Bone marrow (tissue), 2 donors: Measurements from ENCODE around the gene C1QTNF12.
A peak's percentile ranks its signal among the peaks of the same experiment; 100 is the strongest.

Experiments
- DNase-seq, 2 donors: peaks; one replicate each; lab custom pipeline; 2025; lab: John Stamatoyannopoulos, UW

C1QTNF12 gene

GRCh38 chr1:1213345-1214265 lies 32.9 kb downstream of the C1QTNF12 start, which contains the start of gene TNFRSF4:
TNFRSF4 (minus strand) TSS chr1:1214153; CDS start chr1:1214127, 26 bp downstream.
- no peak for DNase-seq

DNA sequence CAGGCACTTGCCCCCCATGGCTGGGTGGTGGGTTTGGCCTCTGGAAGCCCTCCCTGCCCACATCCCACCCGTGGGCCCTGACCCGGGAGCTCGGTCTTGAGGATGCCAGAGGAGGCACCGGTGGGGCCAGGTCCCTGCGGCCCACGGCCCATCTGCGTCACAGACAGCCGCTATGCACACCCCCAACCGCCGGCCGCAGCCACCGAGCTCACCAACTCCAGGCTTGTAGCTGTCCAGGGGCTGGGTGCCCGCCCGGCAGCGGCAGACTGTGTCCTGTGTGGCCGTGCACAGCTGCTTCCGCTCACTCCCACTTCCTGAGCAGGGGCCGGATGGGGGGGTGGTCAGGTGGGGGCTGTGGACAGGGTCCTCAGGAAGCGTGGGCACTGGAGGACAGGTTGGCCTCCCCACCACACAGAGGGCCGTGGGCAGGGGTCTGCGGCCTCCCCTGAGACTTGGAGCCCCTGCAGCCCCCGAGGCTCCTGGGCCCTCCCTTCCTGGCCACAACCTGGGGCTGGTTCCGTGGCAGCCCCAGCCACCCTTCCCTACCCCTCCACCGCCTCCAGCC lies 33.7 kb downstream of the C1QTNF12 start:
- no peak for DNase-seq

- DNase-seq = no peak
These were observed 34.7 kb downstream of the C1QTNF12 start for GRCh38 chr1:1211541-1212441.

- DNase-seq = no peak
These were observed 35.6 kb downstream of the C1QTNF12 start for GRCh38 chr1:1210726-1211540.

DNA sequence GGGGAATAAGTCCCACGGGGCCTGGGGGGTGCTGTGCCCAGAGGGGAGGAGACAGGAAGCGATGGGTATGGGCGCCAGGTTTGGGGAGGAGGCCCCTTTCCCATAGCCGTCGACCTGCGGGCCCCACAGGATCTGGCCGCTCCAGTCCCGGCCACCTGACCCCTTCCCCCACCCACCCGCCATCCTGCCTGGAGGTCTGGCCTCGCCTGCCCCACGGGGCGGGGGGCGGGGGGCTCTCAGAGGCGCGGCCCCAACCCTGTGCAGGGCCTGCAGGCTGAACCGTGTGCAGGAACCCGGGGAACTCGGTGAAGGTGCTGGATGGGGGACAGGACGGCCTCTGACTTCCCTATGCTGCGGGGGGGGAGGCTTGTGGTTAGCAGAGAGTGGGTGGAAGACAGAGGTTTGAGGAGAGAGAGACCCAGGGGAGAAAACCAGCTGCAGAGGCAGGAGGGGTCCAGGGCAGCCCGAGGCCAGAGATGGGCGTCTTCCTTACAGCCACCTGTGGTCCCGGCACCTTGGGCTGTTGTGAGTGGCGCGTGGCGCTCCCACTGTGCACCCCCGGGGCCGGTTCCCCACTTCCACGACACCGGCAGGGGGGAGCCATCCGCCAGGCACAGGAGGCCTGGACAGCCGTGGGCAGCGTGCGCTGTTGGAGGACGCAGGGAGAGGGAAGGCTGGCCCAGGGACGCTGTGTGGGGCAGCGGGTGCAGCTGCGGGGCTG lies 37.6 kb downstream of the C1QTNF12 start:
- DNase-seq = peak in 1 of 2 donors; percentile 53

DNA sequence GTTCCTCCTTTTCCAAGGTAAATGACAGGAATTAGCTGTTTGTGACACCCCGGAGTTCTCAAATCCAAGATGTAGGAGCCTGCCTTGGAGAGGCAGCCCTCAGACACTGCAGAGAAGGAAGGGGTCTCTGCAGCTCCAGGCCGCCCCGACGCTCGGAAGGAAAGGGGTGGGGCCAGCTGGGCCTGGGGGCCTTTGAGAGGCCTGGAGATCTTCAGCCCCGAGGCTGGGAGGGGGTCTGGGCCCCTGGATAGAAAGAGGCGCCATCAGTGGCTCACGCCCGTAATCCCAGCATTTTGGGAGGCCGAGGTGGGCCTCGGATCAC lies 39.0 kb downstream of the C1QTNF12 start:
- no peak for DNase-seq

- DNase-seq = no peak
These were observed 39.5 kb downstream of the C1QTNF12 start for GRCh38 chr1:1206966-1207531.

DNA sequence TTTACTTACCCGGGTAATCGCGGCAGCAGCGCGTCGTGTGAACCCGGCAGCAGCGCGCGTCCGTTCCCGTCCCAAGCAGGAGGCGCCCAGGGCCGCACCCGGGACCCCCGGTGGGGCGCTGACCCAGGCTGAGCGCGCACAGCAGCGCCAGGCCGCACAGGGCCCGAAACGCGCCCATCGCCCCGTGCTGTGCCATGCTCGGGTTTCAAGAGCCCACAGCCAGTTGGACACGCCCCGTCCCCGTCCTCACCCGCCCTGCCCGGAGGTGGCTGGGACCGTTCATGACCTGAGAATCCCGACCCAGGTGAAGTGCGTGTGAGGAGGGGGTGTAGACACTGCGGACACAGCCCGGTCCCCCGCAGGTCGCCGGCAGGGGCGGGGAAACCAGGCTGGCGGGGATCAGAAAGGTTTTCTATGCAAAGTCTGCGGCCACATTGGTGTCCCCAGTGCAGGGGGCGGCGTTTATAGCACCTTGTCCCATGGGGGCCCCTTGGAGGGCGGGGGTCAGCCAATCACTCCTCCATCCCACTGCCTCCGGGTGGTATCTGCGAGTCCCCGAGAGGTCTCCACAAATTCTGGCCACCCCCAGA lies 40.1 kb downstream of the C1QTNF12 start, which contains the start of gene TNFRSF18:
Gene TNFRSF18 (minus strand): TSS at position 217 of the 590 bp plus-strand sequence. CDS start 21 bp downstream, at position 196.
- no peak for DNase-seq

- DNase-seq = no peak
These were observed 40.6 kb downstream of the C1QTNF12 start for GRCh38 chr1:1205769-1206375.

DNA sequence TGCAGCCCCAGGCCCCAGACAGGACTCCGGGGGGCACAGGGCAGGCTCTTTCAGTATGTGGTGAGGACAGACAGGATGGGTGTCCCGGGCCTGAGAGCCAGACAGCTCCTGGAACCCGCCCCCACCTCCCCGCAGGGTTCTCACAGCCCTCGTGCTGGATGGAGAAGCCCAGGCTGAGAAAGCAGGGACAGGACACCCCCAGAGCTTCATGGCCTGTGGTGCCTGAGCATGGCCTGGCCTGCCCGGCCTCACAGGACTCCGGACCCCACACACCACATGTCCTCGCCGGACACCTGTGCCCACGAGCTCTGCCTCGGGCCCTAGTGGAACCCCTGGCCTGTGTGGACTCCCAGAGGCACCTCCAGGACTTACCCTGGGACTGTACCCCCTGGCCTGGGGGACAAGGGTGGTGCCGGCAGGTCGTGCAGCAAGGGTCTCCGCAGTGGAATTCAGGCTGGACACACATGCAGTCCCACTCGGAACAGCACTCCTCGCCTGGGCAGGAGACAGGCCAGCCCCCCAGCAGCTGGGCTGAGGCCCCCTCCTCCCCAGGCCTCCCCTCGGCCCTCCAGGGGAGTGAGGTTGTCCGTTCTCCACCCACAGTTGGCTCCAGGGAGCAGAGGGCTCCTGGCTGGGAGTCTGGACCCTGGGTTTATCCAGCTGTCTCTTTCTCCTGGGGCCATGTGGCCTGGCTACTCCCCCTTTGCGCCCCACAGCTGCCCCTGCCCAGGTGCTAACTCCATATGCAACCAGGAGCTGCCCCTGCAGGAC lies 41.3 kb downstream of the C1QTNF12 start:
- DNase-seq = no peak

DNA sequence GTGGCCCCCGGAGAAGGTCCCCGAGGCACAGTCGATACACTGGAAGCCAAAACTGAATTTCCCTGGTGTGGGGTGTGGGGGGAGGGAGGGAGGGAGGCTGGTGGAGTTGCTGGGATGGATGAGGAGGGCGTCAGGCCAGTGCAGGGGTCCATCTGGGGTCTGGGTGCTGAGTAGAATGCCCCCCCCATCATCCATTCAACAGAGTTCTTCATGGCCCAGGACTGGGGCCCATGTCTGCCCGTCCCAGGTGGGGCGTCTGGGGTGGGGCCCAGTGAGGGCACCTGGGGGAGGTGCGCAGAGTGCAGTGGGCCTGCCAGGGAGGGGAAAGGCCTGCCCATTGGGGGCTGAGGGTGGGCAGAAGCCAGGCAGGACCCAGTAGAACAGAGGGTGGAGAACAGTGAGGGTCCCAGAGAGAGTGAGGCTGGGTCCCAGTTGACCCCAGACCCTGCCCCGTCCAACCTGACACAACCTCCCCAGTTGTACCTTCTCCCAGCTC lies 42.0 kb downstream of the C1QTNF12 start:
- DNase-seq = no peak

DNA sequence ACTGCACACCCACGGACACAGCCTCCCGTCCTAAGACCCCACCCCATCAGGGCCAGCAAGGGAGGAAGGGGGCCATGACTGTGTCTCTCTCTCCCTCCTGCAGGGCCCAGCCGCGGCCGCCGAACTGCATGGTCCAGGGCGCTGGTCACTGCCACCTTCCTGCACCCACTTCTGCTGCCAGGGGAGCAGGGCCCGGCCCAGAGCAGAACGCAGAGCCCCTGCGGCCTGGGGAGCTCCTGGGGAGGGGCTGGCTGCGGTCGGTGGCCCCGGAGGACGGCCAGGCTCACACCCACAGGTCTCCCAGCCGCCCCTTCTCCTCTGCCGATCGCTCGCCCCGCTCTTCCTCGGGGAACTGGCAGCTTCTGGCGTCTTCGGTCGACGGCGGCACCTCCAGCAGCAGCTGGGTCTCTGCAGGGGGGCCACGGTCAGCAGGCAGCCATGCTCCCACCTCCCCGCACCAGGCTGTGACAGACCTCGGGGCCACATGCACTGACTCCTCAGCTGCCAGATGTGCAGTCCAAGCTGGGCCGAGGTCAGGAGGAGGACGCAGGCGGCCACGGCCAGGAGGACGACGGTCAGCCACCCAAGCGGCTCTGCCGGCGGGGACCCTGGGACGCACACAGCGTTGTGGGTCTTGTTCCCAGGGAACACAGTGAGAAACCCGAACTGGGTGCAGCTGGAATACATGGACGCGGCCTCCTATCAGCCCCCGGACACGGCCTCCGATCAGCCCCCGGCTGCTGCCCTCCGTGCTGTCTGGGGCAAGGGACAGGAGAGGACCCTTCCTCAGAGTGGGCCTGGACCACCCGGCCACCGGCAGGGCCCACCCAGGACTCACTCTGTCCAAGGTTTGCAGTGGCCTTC lies 42.7 kb downstream of the C1QTNF12 start:
- DNase-seq = no peak

DNA sequence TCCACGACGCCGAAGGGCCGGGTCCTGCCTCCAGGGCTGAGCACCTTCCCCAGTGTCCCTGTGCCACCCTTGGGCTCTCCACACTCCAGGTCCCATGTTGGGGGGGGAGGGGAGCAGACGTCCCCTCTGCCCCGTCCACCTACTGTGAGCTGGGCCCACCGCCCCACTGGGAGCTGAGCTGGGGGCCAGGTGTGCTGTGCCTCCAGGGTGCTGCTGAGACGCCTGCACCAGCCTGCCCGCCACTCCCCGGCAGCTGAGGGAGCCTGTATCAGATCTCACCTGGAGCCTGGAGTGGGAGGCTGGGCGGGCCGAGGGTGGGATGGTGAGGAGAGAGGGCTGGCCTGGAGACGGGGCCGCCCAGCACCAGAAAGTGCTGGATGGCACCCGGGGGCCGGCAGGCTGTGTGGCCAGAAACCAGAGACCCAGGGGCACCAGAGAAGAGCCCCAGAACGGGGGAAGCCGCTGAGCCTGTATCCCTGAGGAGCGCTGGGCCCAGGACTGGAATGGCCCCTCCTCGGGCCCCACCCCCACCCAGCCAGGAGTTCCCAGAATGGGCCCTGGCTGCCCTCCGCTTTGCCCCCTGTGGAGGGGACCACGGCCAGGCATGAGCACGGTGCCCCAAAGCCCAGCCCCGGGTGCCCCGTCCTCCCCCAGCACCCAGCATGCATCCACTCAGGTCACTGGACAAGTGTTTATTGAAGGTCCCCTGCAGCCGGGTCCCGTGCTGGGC lies 43.5 kb downstream of the C1QTNF12 start:
- DNase-seq = no peak

- DNase-seq = peak; percentile 13 to 71
These were observed 45.4 kb downstream of the C1QTNF12 start for GRCh38 chr1:1200876-1201810.

GRCh38 chr1:1199961-1200875 lies 46.3 kb downstream of the C1QTNF12 start:
- DNase-seq = no peak
